Astrocyte of the spinal cord (primary cell): ENCODE data around the gene PTGS1.
A peak's percentile ranks its signal among the peaks of the same experiment; 100 is the strongest.

Source experiments
- DNase-seq: peaks from one replicate; pipeline ENCODE4 v3.0.0; 2011; ENCODE audit warnings: low read depth, low spot score
- H3K4me3 ChIP-seq: 2 replicates; pipeline ENCODE4 v1.5.1; 2011; ENCODE audit warnings: low read depth, mild to moderate bottlenecking, low read length, moderate library complexity
- CTCF ChIP-seq: IDR thresholded peaks from 2 replicates; pipeline ENCODE4 v1.5.1; 2012; ENCODE audit warnings: low read depth, mild to moderate bottlenecking, low read length, inconsistent platforms
- in situ Hi-C: cut with HindIII; loops from 2 replicates; pipeline ENCODE4 v1.10.0; 2017; ENCODE audit warnings: low sequenced_read_pairs

Gene PTGS1

GRCh38 chr9:122396614-122397148 is 25.9 kb downstream of the PTGS1 start:
- in situ Hi-C loops, result no loop called here
- no peak for TF ChIP-seq CTCF
- H3K4me3 ChIP-seq, result no peak overlapping the region
- no peak for DNase-seq

GRCh38 chr9:122397749-122398148 is 26.9 kb downstream of the PTGS1 start:
- DNase-seq, result no peak
- in situ Hi-C loops, result no loop called here
- no peak for TF ChIP-seq CTCF
- H3K4me3 ChIP-seq, result no peak overlapping the region

GRCh38 chr9:122398371-122398924 is 27.6 kb downstream of the PTGS1 start:
- no peak overlapping the region for H3K4me3 ChIP-seq
- no peak for DNase-seq
- no peak for TF ChIP-seq CTCF
- in situ Hi-C loops, result no loop called here

GRCh38 chr9:122401896-122402295 is 31.1 kb downstream of the PTGS1 start:
- in situ Hi-C loops, result no loop called here
- DNase-seq, result no peak
- no peak overlapping the region for H3K4me3 ChIP-seq
- TF ChIP-seq CTCF, result no peak

- in situ Hi-C loops, result no loop called here
- DNase-seq, result peak; percentile 93
- no peak for TF ChIP-seq CTCF
- H3K4me3 ChIP-seq, result no peak overlapping the region
Measured at GRCh38 chr9:122402403-122402871, 31.6 kb downstream of the PTGS1 start.

- H3K4me3 ChIP-seq, result no peak overlapping the region
- in situ Hi-C loops, result no loop called here
- DNase-seq, result no peak
- no peak for TF ChIP-seq CTCF
Measured at GRCh38 chr9:122402874-122403273, 32.0 kb downstream of the PTGS1 start.
